ENCODE measurements around the gene IQSEC2.

The IQSEC2 gene

GRCh38 chrX:53262918-53263394 is 18.4 kb downstream of the IQSEC2 start:
- H4K20me1 ChIP-seq (ENCODE audit: insufficient read depth, low read length), result no peaks in the 10 kb centered on the region
- no peaks in the 10 kb centered on the region for H3F3A ChIP-seq (ENCODE audit: insufficient read depth, low read length)

GRCh38 chrX:53262189-53262917 is 19.0 kb downstream of the IQSEC2 start:
- no peaks in the 10 kb centered on the region for H4K20me1 ChIP-seq (ENCODE audit: insufficient read depth, low read length)
- H3K9ac ChIP-seq (ENCODE audit: low read length), result no peak overlapping the region
- H3K79me2 ChIP-seq (ENCODE audit: low read length), result no peaks in the 10 kb centered on the region
- no peaks in the 10 kb centered on the region for H3K36me3 ChIP-seq (replicated peaks; ENCODE audit: insufficient read depth, low read length)
- no peaks in the 10 kb centered on the region for H3F3A ChIP-seq (ENCODE audit: insufficient read depth, low read length)
- TF ChIP-seq EZH2 (optimal IDR thresholded peaks at IDR 0.05; ENCODE audit: low read depth, low read length), result no peak
- TF ChIP-seq EZH2phosphoT487 (IDR thresholded peaks at IDR 0.05; ENCODE audit: low read length), result no peak
- TF ChIP-seq, protein P1, sequence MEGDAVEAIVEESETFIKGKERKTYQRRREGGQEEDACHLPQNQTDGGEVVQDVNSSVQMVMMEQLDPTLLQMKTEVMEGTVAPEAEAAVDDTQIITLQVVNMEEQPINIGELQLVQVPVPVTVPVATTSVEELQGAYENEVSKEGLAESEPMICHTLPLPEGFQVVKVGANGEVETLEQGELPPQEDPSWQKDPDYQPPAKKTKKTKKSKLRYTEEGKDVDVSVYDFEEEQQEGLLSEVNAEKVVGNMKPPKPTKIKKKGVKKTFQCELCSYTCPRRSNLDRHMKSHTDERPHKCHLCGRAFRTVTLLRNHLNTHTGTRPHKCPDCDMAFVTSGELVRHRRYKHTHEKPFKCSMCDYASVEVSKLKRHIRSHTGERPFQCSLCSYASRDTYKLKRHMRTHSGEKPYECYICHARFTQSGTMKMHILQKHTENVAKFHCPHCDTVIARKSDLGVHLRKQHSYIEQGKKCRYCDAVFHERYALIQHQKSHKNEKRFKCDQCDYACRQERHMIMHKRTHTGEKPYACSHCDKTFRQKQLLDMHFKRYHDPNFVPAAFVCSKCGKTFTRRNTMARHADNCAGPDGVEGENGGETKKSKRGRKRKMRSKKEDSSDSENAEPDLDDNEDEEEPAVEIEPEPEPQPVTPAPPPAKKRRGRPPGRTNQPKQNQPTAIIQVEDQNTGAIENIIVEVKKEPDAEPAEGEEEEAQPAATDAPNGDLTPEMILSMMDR (IDR thresholded peaks at IDR 0.05; ENCODE audit: low read length), result no peak
- no peaks in the 10 kb centered on the region for H3K9me3 ChIP-seq (replicated peaks; ENCODE audit: insufficient read depth, low read length)
- H3K27ac ChIP-seq (ENCODE audit: low read length), result no peak overlapping the region
- no peaks in the 10 kb centered on the region for H3K9me2 ChIP-seq (replicated peaks; ENCODE audit: insufficient read depth, low read length)
- no peak overlapping the region for H3K4me2 ChIP-seq (ENCODE audit: low read depth, low read length)
- no peak for DNase-seq
- H3K4me3 ChIP-seq (ENCODE audit: low read length), result no peak overlapping the region
- no peaks in the 10 kb centered on the region for H3K27me3 ChIP-seq (replicated peaks; ENCODE audit: insufficient read depth, low read length)
- no peaks in the 10 kb centered on the region for H3K4me1 ChIP-seq (ENCODE audit: low read length)
- H2AFZ ChIP-seq (ENCODE audit: low read length), result no peak overlapping the region

More at GRCh38 chrX:53262918-53263394, 18.4 kb downstream of the IQSEC2 start:
- no peaks in the 10 kb centered on the region for H3K9me2 ChIP-seq (replicated peaks; ENCODE audit: insufficient read depth, low read length)
- H3K9me3 ChIP-seq (replicated peaks; ENCODE audit: insufficient read depth, low read length), result no peaks in the 10 kb centered on the region
- no peaks in the 10 kb centered on the region for H3K4me1 ChIP-seq (ENCODE audit: low read length)
- TF ChIP-seq, protein P1 (IDR thresholded peaks at IDR 0.05; ENCODE audit: low read length), result no peak
- TF ChIP-seq EZH2phosphoT487 (IDR thresholded peaks at IDR 0.05; ENCODE audit: low read length), result no peak
- no peak for TF ChIP-seq EZH2 (optimal IDR thresholded peaks at IDR 0.05; ENCODE audit: low read depth, low read length)
- H3K36me3 ChIP-seq (replicated peaks; ENCODE audit: insufficient read depth, low read length), result no peaks in the 10 kb centered on the region
- DNase-seq, result no peak
- H3K9ac ChIP-seq (ENCODE audit: low read length), result no peak overlapping the region
- H2AFZ ChIP-seq (ENCODE audit: low read length), result no peak overlapping the region
- H3K4me2 ChIP-seq (ENCODE audit: low read depth, low read length), result no peak overlapping the region
- H3K79me2 ChIP-seq (ENCODE audit: low read length), result no peaks in the 10 kb centered on the region
- no peak overlapping the region for H3K27ac ChIP-seq (ENCODE audit: low read length)
- no peaks in the 10 kb centered on the region for H3K27me3 ChIP-seq (replicated peaks; ENCODE audit: insufficient read depth, low read length)
- no peak overlapping the region for H3K4me3 ChIP-seq (ENCODE audit: low read length)

- H3K4me1 ChIP-seq (ENCODE audit: low read length), result no peaks in the 10 kb centered on the region
- H3K27ac ChIP-seq (ENCODE audit: low read length), result no peak overlapping the region
- no peaks in the 10 kb centered on the region for H3F3A ChIP-seq (ENCODE audit: insufficient read depth, low read length)
- no peaks in the 10 kb centered on the region for H4K20me1 ChIP-seq (ENCODE audit: insufficient read depth, low read length)
- H3K79me2 ChIP-seq (ENCODE audit: low read length), result no peaks in the 10 kb centered on the region
- no peaks in the 10 kb centered on the region for H3K9me3 ChIP-seq (replicated peaks; ENCODE audit: insufficient read depth, low read length)
- DNase-seq, result no peak
- no peaks in the 10 kb centered on the region for H3K27me3 ChIP-seq (replicated peaks; ENCODE audit: insufficient read depth, low read length)
- H3K9me2 ChIP-seq (replicated peaks; ENCODE audit: insufficient read depth, low read length), result no peaks in the 10 kb centered on the region
- TF ChIP-seq, protein P1 (IDR thresholded peaks at IDR 0.05; ENCODE audit: low read length), result no peak
- TF ChIP-seq EZH2 (optimal IDR thresholded peaks at IDR 0.05; ENCODE audit: low read depth, low read length) (no peak), EZH2phosphoT487 (IDR thresholded peaks at IDR 0.05; ENCODE audit: low read length) (no peak)
- H3K9ac ChIP-seq (ENCODE audit: low read length), result no peak overlapping the region
- H3K4me3 ChIP-seq (ENCODE audit: low read length), result no peak overlapping the region
- no peaks in the 10 kb centered on the region for H3K36me3 ChIP-seq (replicated peaks; ENCODE audit: insufficient read depth, low read length)
- no peak overlapping the region for H2AFZ ChIP-seq (ENCODE audit: low read length)
- H3K4me2 ChIP-seq (ENCODE audit: low read depth, low read length), result no peak overlapping the region
Measured at GRCh38 chrX:53261355-53261972, 19.9 kb downstream of the IQSEC2 start.

Measured in MM.1S (cell line).